Right atrium auricular region (tissue), 2 donors: ENCODE measurements around the gene MTOR. TPM values are rescaled to one million over a fixed set of nuclear protein-coding genes. Genes with fewer than 3 reads are reported as not detected.

Source experiments
- DNase-seq: peaks from one replicate; pipeline ENCODE4 v3.0.0-alpha.2; 2019; ENCODE audit warnings: low spot score
- H3K27ac ChIP-seq, 2 donors: fragments of 200-600 bp; sonication (generic); 1 replicate in 1 of 2; 2 replicates in 1 of 2; pipeline ENCODE4 v1.5.1; 2016 to 2019
- H3K27me3 ChIP-seq, 2 donors: fragments of 200-600 bp; sonication (generic); one replicate each; pipeline versions ENCODE4 v1.5.1 to v1.6.0; 2017 to 2019
- H3K36me3 ChIP-seq: fragments of 200-600 bp; sonication (generic); one replicate; pipeline ENCODE4 v1.5.1; 2016
- H3K4me1 ChIP-seq, 2 donors: fragments of 200-600 bp; sonication (generic); one replicate each; pipeline versions ENCODE4 v1.5.1 to v1.6.0; 2017 to 2019
- H3K4me3 ChIP-seq, 2 donors: fragments of 200-600 bp; sonication (generic); 1 replicate in 1 of 2; 2 replicates in 1 of 2; pipeline ENCODE4 v1.5.1; 2017 to 2019; ENCODE audit warnings: mild to moderate bottlenecking in 1 of 2, moderate library complexity in 1 of 2
- H3K9me3 ChIP-seq, 2 donors: fragments of 200-600 bp; sonication (generic); one replicate each; pipeline ENCODE4 v1.5.1; 2019
- CTCF ChIP-seq, 2 donors: fragments of 200-600 bp; sonication (generic); IDR thresholded peaks; one replicate each; pipeline ENCODE4 v1.5.1; 2019; ENCODE audit warnings: antibody characterized with exemption in 2 of 2
- total RNA-seq, 2 donors: library from RNA; depleted of rRNA; stranded (reverse); fragments of >200 nt; gene quantifications; one replicate each; pipeline ENCODE4 v1.1.0, GENCODE V29; 2016

MTOR gene
- total RNA-seq, 2 donors from 2014 or later: 28.1 to 36.0 TPM

DNA sequence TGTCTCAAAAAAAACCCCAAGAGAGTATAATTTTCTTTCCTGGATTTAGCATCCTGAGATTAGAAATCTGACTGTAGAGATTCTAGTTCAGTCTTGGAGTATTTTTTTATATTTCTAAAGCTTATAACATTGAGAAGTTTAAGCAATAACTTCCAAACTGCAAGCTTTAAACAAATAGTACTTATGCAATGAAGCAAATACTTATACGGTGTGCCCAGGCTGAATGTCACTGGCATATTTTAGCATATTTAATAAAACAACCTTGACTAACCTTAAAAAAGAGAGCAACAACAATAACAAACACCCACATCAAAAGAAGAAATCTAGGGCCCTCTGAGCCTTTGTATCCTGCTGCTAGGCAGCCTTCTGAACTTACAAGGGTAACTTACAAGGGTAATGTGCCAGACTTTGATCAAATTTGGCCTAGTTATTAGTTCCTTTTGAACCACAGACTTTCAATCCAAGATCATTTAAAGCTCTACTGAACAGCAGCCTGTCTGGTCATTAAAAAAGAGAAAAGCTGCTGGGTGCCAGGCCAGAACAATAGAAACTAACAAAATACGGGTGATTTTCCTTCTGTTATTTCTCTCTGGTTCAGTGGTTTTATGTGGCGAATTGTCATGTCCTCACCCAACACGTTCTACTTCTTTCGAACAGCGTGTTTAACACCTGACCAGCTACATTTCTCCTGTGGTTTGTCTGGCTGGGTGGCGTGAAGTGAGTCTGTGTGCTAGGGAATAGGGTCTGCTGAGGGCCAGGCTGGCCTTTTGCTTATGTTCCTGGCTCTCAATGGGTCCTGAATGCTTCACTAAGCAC lies 16.2 kb downstream of the MTOR start:
- no peaks in the 10 kb centered on the region for H3K4me1 ChIP-seq
- H3K27ac ChIP-seq: no peak overlapping the region
- no peaks in the 10 kb centered on the region for H3K27me3 ChIP-seq
- H3K4me3 ChIP-seq: no peak overlapping the region
- no peak for TF ChIP-seq CTCF (IDR thresholded peaks at IDR 0.05)
- H3K9me3 ChIP-seq: no peaks in the 10 kb centered on the region
- H3K36me3 ChIP-seq: peaks cover 66% of the 10 kb centered on the region
- DNase-seq: no peak

GRCh38 chr1:11245248-11245647 lies 17.1 kb downstream of the MTOR start:
- H3K27ac ChIP-seq: no peak overlapping the region

GRCh38 chr1:11238311-11238710 lies 24.0 kb downstream of the MTOR start:
- no peak for TF ChIP-seq CTCF (IDR thresholded peaks at IDR 0.05)
- H3K9me3 ChIP-seq: no peaks in the 10 kb centered on the region
- no peaks in the 10 kb centered on the region for H3K27me3 ChIP-seq
- H3K4me3 ChIP-seq: no peak overlapping the region
- DNase-seq: no peak
- H3K27ac ChIP-seq: no peak overlapping the region
- peaks cover 0 to 11% of the 10 kb centered on the region in 2 donors for H3K4me1 ChIP-seq
- H3K36me3 ChIP-seq: peaks cover 76% of the 10 kb centered on the region

More at GRCh38 chr1:11245248-11245647, 17.1 kb downstream of the MTOR start:
- Histone ChIP-seq H3K4me3 (no peak overlapping the region), H3K9me3 (no peaks in the 10 kb centered on the region), H3K4me1 (no peaks in the 10 kb centered on the region), H3K36me3 (peaks cover 72% of the 10 kb centered on the region), H3K27me3 (no peaks in the 10 kb centered on the region)
- DNase-seq: no peak
- TF ChIP-seq CTCF (IDR thresholded peaks at IDR 0.05): no peak

DNA sequence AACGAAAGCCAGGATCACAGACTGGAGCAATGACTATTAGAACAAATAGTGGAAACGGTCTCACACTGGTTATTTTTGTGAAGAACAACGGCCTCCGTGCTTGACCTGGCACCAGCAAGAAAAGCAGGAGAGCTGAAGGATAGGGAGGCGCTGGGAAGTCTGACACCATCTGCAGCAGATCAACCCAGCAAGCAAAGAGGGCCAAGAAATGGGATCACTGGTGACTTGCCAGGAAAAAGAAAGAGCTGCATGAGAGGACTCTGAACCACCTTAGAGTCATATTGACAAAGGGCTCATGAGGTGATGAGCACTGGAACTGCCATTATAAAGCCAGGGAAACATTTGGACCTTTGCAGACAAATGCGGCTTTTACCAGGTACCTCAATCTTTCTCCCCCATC lies 25.0 kb downstream of the MTOR start:
- Histone ChIP-seq H3K9me3 (no peaks in the 10 kb centered on the region), H3K27ac (peak overlapping the region; percentile 37 to 68), H3K27me3 (no peaks in the 10 kb centered on the region), H3K36me3 (peaks cover 76% of the 10 kb centered on the region), H3K4me3 (no peak overlapping the region), H3K4me1 (peaks cover 0 to 11% of the 10 kb centered on the region in 2 donors)
- no peak for TF ChIP-seq CTCF (IDR thresholded peaks at IDR 0.05)
- DNase-seq: no peak

DNA sequence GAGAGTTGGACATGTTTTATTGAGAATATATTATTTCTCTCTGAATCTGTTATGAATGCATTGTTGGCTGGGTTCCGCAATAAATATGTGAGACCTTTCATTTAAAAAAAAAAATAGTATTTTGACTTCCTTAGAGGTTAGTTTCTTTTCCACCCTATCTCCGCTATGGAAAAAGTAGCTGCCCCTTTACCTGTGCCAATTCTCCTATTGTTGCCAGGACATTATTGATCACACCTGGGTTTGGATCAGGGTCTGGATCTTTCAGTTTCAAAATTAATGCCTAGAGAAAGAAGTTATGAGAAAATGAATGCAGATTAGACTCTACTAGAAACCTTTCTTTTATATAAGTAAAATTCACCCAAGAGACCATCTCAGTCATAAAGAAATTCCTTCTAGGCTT lies 29.1 kb downstream of the MTOR start:
- Histone ChIP-seq H3K36me3 (peaks cover 79% of the 10 kb centered on the region), H3K4me3 (no peak overlapping the region), H3K27ac (no peak overlapping the region)

More for the DNA sequence above, 29.1 kb downstream of the MTOR start:
- Histone ChIP-seq H3K4me1 (peaks cover 0 to 11% of the 10 kb centered on the region in 2 donors), H3K9me3 (no peaks in the 10 kb centered on the region), H3K27me3 (no peaks in the 10 kb centered on the region)
- no peak for TF ChIP-seq CTCF (IDR thresholded peaks at IDR 0.05)
- no peak for DNase-seq
